A549 (cell line): Measurements from ENCODE around the gene EXOC6.

Experiments
- CEBPB ChIP-seq, 2 experiments: fragments of >200 bp in 1 of 2; sonication (Bioruptor Twin) in 1 of 2; formaldehyde crosslinking in 1 of 2; IDR thresholded peaks; 2 replicates each; pipeline ENCODE4 v1.6.1; 2012 to 2016
- EP300 ChIP-seq, 2 experiments: fragments of >200 bp; sonication (Bioruptor Twin); formaldehyde crosslinking; IDR thresholded peaks; 2 replicates in 1 of 2; 3 replicates in 1 of 2; pipeline ENCODE4 v1.6.1; 2016 to 2017
- JUN ChIP-seq, 2 experiments: fragments of >200 bp; sonication (Bioruptor Twin); formaldehyde crosslinking; IDR thresholded peaks; 2 replicates in 1 of 2; 3 replicates in 1 of 2; pipeline ENCODE4 v1.6.1; 2016 to 2017
- MAZ ChIP-seq: fragments of 150-350 bp; IDR thresholded peaks from 2 replicates; pipeline ENCODE4 v1.6.1; 2014; ENCODE audit warnings: antibody characterized with exemption, low read depth, low read length, borderline replicate concordance
- POLR2A ChIP-seq: IDR thresholded peaks from 2 replicates; pipeline ENCODE4 v1.6.1; 2012; ENCODE audit warnings: mild to moderate bottlenecking, low read length
- RCOR1 ChIP-seq: fragments of 150-350 bp; IDR thresholded peaks from 2 replicates; pipeline ENCODE4 v1.6.1; 2014; ENCODE audit warnings: antibody characterized with exemption, low read length, low read depth
- RFX5 ChIP-seq: fragments of 450-650 bp; IDR thresholded peaks from 2 replicates; pipeline ENCODE4 v1.7.1; 2014; ENCODE audit warnings: antibody characterized with exemption, mild to moderate bottlenecking, moderate library complexity
- SREBF2 ChIP-seq: fragments of 450-650 bp; IDR thresholded peaks from 2 replicates; pipeline ENCODE4 v1.6.1; 2014; ENCODE audit warnings: mild to moderate bottlenecking, moderate library complexity
- TF ChIP-seq, protein P1 (sequence below): fragments of >200 bp; sonication (Bioruptor Twin); formaldehyde crosslinking; IDR thresholded peaks from 3 replicates; pipeline ENCODE4 v1.5.1; 2016
- TF ChIP-seq, protein P2 (sequence below): IDR thresholded peaks from 2 replicates; pipeline ENCODE4 v1.6.1; 2012
- TF ChIP-seq, protein P3 (sequence below): fragments of 450-650 bp; IDR thresholded peaks from 2 replicates; pipeline ENCODE4 v1.6.1; 2014; ENCODE audit warnings: antibody characterized with exemption
- TF ChIP-seq, protein P4 (sequence below): fragments of 250-450 bp; sonication (Bioruptor Pico); IDR thresholded peaks from 2 replicates; pipeline ENCODE4 v1.5.0; 2021; ENCODE audit warnings: mild to moderate bottlenecking, moderate library complexity, borderline replicate concordance
- TF ChIP-seq, protein P5 (sequence below): fragments of 200-600 bp; sonication (generic); IDR thresholded peaks from 2 replicates; pipeline ENCODE4 v1.6.1; 2016; ENCODE audit warnings: antibody characterized with exemption, mild to moderate bottlenecking, moderate library complexity

DNA sequence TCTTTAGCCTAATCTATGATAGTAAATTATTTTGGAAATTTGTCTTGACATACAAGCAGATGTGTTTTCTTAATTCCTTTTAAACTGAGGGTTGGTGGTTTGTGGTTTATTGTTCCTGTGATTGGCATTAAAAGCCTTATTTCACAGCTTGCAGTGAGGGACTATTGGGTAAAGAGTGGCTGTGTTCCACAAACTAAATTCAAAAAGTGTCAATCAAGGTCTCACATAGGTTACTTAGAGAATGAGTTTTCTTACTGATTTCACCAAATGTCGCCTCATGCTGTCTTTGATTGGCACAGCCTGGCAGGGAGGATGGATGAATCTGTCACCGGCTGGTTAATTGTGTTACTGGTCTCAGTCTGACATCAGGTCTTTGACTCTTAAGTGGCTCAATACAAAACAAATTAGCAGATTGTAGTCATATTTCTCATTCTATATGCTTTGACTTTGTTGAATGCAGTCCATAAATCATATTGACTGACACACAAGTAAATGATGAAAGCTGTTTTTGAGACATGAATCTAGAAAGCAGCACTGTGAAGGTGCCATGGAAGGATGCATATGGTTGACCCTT is 145.5 kb downstream of the EXOC6 start:
- TF ChIP-seq SREBF2, result no peak
- no peak for TF ChIP-seq CEBPB (IDR thresholded peaks at IDR 0.05)
- TF ChIP-seq, protein P1, sequence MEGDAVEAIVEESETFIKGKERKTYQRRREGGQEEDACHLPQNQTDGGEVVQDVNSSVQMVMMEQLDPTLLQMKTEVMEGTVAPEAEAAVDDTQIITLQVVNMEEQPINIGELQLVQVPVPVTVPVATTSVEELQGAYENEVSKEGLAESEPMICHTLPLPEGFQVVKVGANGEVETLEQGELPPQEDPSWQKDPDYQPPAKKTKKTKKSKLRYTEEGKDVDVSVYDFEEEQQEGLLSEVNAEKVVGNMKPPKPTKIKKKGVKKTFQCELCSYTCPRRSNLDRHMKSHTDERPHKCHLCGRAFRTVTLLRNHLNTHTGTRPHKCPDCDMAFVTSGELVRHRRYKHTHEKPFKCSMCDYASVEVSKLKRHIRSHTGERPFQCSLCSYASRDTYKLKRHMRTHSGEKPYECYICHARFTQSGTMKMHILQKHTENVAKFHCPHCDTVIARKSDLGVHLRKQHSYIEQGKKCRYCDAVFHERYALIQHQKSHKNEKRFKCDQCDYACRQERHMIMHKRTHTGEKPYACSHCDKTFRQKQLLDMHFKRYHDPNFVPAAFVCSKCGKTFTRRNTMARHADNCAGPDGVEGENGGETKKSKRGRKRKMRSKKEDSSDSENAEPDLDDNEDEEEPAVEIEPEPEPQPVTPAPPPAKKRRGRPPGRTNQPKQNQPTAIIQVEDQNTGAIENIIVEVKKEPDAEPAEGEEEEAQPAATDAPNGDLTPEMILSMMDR, result no peak
- no peak for TF ChIP-seq POLR2A
- no peak for TF ChIP-seq RFX5
- no peak for TF ChIP-seq EP300 (IDR thresholded peaks at IDR 0.05)
- TF ChIP-seq, protein P2, sequence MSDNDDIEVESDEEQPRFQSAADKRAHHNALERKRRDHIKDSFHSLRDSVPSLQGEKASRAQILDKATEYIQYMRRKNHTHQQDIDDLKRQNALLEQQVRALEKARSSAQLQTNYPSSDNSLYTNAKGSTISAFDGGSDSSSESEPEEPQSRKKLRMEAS, result no peak
- TF ChIP-seq, protein P3, sequence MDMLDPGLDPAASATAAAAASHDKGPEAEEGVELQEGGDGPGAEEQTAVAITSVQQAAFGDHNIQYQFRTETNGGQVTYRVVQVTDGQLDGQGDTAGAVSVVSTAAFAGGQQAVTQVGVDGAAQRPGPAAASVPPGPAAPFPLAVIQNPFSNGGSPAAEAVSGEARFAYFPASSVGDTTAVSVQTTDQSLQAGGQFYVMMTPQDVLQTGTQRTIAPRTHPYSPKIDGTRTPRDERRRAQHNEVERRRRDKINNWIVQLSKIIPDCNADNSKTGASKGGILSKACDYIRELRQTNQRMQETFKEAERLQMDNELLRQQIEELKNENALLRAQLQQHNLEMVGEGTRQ, result no peak
- TF ChIP-seq RCOR1, result no peak
- no peak for TF ChIP-seq JUN (IDR thresholded peaks at IDR 0.05)
- TF ChIP-seq, protein P4, sequence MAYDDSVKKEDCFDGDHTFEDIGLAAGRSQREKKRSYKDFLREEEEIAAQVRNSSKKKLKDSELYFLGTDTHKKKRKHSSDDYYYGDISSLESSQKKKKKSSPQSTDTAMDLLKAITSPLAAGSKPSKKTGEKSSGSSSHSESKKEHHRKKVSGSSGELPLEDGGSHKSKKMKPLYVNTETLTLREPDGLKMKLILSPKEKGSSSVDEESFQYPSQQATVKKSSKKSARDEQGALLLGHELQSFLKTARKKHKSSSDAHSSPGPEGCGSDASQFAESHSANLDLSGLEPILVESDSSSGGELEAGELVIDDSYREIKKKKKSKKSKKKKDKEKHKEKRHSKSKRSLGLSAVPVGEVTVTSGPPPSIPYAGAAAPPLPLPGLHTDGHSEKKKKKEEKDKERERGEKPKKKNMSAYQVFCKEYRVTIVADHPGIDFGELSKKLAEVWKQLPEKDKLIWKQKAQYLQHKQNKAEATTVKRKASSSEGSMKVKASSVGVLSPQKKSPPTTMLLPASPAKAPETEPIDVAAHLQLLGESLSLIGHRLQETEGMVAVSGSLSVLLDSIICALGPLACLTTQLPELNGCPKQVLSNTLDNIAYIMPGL (CRISPR knock-in tag), result no peak
- no peak for TF ChIP-seq MAZ
- TF ChIP-seq, protein P5, sequence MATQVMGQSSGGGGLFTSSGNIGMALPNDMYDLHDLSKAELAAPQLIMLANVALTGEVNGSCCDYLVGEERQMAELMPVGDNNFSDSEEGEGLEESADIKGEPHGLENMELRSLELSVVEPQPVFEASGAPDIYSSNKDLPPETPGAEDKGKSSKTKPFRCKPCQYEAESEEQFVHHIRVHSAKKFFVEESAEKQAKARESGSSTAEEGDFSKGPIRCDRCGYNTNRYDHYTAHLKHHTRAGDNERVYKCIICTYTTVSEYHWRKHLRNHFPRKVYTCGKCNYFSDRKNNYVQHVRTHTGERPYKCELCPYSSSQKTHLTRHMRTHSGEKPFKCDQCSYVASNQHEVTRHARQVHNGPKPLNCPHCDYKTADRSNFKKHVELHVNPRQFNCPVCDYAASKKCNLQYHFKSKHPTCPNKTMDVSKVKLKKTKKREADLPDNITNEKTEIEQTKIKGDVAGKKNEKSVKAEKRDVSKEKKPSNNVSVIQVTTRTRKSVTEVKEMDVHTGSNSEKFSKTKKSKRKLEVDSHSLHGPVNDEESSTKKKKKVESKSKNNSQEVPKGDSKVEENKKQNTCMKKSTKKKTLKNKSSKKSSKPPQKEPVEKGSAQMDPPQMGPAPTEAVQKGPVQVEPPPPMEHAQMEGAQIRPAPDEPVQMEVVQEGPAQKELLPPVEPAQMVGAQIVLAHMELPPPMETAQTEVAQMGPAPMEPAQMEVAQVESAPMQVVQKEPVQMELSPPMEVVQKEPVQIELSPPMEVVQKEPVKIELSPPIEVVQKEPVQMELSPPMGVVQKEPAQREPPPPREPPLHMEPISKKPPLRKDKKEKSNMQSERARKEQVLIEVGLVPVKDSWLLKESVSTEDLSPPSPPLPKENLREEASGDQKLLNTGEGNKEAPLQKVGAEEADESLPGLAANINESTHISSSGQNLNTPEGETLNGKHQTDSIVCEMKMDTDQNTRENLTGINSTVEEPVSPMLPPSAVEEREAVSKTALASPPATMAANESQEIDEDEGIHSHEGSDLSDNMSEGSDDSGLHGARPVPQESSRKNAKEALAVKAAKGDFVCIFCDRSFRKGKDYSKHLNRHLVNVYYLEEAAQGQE, result no peak
